Astrocyte of the spinal cord (primary cell): ENCODE results near the gene MGLL.

Source experiments
- DNase-seq: peaks from one replicate; pipeline ENCODE4 v3.0.0; 2011; ENCODE audit warnings: low read depth, low spot score
- H3K4me3 ChIP-seq: 2 replicates; pipeline ENCODE4 v1.5.1; 2011; ENCODE audit warnings: low read depth, mild to moderate bottlenecking, low read length, moderate library complexity
- in situ Hi-C: cut with HindIII; loops from 2 replicates; pipeline ENCODE4 v1.10.0; 2017; ENCODE audit warnings: low sequenced_read_pairs
- TF ChIP-seq, protein P1 (sequence below): IDR thresholded peaks from 2 replicates; pipeline ENCODE4 v1.5.1; 2012; ENCODE audit warnings: low read depth, mild to moderate bottlenecking, low read length, inconsistent platforms

Gene MGLL

DNA sequence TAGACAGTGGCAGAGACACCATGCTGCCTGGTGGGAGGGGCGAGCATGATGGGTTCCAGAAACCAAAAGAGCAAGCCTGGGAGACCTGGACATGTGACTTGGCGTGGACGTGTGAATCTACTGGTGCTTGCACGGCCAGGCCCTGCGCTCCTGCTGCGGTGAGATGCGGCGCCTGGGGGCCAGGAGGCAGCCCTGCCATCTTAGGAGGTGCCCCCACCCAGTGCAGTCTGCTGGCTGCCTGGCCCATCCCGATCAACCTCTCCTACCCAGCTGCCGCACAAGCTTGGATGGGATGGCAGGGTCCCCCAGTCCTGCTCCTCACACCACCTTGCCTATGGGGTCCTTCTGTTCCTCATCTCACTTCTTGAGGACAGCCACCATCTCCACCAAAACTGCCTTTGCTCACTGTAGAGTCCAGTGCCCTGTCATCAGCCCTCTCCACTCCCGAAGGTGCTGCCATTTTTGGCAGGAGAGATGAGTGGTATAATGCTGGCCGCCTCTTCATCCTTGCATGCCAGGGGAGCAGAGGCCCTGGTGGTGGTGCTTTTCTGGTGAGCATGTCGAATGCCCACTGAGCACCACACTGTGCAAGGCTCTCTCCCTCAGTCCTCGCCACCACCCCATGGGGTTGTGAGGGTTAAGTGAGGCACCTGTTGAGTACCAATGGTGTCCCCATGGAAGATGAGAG lies 152.6 kb downstream of the MGLL start:
- in situ Hi-C loops, result no loop called here
- TF ChIP-seq, protein P1, sequence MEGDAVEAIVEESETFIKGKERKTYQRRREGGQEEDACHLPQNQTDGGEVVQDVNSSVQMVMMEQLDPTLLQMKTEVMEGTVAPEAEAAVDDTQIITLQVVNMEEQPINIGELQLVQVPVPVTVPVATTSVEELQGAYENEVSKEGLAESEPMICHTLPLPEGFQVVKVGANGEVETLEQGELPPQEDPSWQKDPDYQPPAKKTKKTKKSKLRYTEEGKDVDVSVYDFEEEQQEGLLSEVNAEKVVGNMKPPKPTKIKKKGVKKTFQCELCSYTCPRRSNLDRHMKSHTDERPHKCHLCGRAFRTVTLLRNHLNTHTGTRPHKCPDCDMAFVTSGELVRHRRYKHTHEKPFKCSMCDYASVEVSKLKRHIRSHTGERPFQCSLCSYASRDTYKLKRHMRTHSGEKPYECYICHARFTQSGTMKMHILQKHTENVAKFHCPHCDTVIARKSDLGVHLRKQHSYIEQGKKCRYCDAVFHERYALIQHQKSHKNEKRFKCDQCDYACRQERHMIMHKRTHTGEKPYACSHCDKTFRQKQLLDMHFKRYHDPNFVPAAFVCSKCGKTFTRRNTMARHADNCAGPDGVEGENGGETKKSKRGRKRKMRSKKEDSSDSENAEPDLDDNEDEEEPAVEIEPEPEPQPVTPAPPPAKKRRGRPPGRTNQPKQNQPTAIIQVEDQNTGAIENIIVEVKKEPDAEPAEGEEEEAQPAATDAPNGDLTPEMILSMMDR, result no peak
- no peak overlapping the region for H3K4me3 ChIP-seq
- no peak for DNase-seq

DNA sequence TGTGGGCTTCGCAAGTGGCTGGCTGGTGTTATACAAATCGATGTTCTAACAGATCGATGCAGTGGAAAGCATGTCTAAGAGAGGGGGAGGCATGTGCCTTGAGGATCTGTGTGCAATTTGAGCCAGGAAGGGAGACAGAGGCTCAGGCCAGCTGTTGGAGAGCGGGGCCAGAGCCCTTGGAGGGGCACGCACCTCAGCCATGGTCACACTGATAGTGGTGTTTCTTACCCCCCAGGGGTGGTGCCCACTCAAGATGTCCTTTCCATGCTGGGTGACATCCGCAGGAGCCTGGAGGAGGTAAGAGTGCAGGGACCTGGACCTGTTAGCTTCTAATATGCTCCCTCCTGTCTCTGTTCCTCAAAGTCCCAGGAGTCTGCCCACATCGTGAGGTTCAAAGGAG lies 153.4 kb downstream of the MGLL start:
- TF ChIP-seq, protein P1, result no peak
- in situ Hi-C loops, result no loop called here
- no peak overlapping the region for H3K4me3 ChIP-seq
- DNase-seq, result no peak

DNA sequence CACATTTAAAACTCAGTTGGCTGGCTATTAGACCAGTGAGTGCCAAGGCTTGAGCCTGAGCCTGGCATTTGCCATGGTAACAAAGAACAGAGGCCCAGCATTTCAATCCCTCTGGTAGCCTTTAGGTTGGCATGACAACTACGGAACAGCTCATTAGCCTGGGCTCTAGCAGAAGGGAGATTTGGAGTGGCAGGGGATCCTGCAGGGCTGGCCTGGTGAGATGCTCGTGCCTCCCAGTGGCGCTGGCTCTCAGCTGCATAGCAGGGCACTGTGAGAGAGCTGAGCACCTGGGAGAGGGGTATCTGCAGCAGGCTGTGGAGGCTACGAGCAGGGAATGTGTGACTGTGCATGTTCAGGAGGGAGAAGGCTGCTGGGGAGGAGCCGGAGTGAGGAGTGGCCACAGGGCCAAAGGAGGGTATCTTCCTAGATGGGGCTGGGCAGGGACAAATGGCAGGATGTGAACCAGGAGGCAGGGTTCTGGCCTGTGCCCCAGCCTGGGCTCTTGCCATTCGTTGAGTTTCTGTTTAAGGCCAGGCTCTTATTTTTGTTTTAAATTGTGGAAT lies 155.1 kb downstream of the MGLL start:
- TF ChIP-seq, protein P1, result no peak
- in situ Hi-C loops, result no loop called here
- H3K4me3 ChIP-seq, result no peak overlapping the region
- DNase-seq, result no peak

DNA sequence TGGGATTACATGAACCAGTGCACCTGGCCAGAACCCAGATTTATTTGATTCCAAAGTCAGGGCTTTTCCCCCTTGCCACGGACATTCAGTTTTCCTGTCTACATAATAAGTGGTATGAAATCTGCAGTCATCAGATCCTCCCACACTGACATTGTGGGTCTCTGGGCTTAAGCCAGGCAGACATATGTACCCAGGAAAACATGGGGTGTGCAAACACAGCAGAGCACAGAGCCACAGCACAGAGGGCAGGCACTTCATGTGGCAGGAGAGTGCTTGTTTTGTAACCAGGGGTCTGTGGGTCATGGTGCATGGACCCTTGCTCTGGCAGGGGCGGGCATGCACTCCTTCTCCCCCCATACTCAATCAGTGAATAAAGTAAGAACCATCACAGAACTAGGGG lies 155.6 kb downstream of the MGLL start:
- in situ Hi-C loops, result no loop called here
- DNase-seq, result no peak
- no peak overlapping the region for H3K4me3 ChIP-seq
- TF ChIP-seq, protein P1, result no peak

DNA sequence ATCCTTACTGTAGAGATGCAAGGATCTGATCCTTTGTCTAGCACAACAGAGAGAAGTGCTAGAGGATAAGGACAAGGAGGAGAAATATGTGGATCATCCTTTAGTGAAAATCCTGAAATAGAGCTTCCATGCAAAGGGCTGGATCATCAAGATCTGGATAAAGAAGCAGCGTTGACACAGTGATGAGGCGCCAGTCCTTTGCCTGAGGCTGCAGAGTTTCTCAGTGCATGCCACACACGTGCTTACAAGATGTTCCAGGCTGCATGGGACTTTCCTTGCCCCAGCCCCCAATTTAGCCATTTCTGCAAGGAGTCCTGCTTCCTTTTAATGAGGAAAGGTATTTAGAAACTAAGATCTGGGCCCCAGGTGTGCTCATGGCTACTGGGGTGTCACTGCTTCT lies 156.7 kb downstream of the MGLL start:
- in situ Hi-C loops, result no loop called here
- TF ChIP-seq, protein P1, result no peak
- DNase-seq, result no peak
- no peak overlapping the region for H3K4me3 ChIP-seq

DNA sequence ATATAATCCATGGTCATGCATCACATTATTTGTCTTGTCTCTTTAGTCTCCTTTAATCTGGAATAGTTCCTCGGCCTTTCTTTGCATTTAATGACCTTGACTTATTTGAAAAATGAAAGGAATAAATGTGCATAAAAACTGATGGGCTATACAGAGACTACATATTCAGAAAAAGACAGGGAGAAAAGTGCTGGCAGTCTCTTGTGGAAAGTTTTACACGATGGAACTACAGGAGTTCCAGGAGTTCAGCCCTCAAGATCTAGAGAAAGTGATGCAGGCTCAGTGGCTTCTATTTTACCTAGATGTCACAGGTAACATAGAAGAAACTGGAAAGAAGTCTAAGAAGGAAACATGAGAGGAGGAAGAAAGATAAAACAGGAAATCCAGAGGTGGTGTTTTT lies 157.2 kb downstream of the MGLL start:
- in situ Hi-C loops, result no loop called here
- H3K4me3 ChIP-seq, result no peak overlapping the region
- no peak for DNase-seq
- TF ChIP-seq, protein P1, result no peak
